B cell (primary cell): ENCODE results near the gene PUM2. TPM values are rescaled to one million over a fixed set of nuclear protein-coding genes. Genes with fewer than 3 reads are reported as not detected.

Experiments
- ATAC-seq: fragments of 200-7000 bp; cut with Tn5 transposase; one replicate; pipeline ENCODE4 v1.10.0; 2021; ENCODE audit warnings: low read depth, mild to moderate bottlenecking, moderate number of reproducible peaks, moderate library complexity
- CTCF ChIA-PET: fragments of 350-600 bp; sonication (Branson Sonifier 250); formaldehyde crosslinking; loops from one replicate; lab custom pipeline; 2021; ENCODE audit warnings: antibody characterized with exemption, inconsistent platforms; lab: Charles Lee
- POLR2A ChIA-PET: fragments of 350-600 bp; sonication (Branson Sonifier 250); formaldehyde crosslinking; loops from one replicate; lab custom pipeline; 2021; ENCODE audit warnings: antibody characterized with exemption; lab: Charles Lee
- DNase-seq: peaks from one replicate; pipeline ENCODE4 v3.0.0; 2013
- H2AFZ ChIP-seq: 2 replicates; pipeline ENCODE4 v1.6.1; 2012; ENCODE audit warnings: mild to moderate bottlenecking, low read depth, low read length; ENCODE audit not compliant: insufficient read depth, poor library complexity, severe bottlenecking
- H3K27ac ChIP-seq, 2 donors: 1 replicate in 1 of 2; 2 replicates in 1 of 2; pipeline ENCODE4 v1.5.1; 2012 to 2013; ENCODE audit warnings: low read length in 2 of 2, mild to moderate bottlenecking in 2 of 2, moderate library complexity in 1 of 2
- H3K27me3 ChIP-seq, 4 experiments: fragments of 200-600 bp in 1 of 4; sonication (generic) in 1 of 4; replicated peaks in 1 of 4; 1 replicate in 2 of 4; 2 replicates in 2 of 4; pipeline versions ENCODE4 v1.6.1 to v1.7.0; 2013 to 2016; ENCODE audit warnings: low read length in 3 of 4, mild to moderate bottlenecking in 2 of 4, mixed read lengths in 1 of 4, moderate library complexity in 1 of 4; ENCODE audit not compliant: insufficient read depth in 4 of 4, control insufficient read depth in 3 of 4; ENCODE audit errors: control extremely low read depth in 1 of 4
- H3K36me3 ChIP-seq, 2 experiments: replicated peaks in 1 of 2; 1 replicate in 1 of 2; 2 replicates in 1 of 2; pipeline versions ENCODE4 v1.6.1 to v1.7.1; 2013; ENCODE audit warnings: low read length in 1 of 2; ENCODE audit not compliant: insufficient read depth in 2 of 2, control insufficient read depth in 1 of 2; ENCODE audit errors: control extremely low read depth in 1 of 2, extremely low read depth in 1 of 2
- H3K4me1 ChIP-seq, 2 donors: fragments of 200-600 bp in 1 of 2; sonication (generic) in 1 of 2; 1 replicate in 1 of 2; 2 replicates in 1 of 2; pipeline versions ENCODE4 v1.5.1 to v1.6.1; 2013 to 2017; ENCODE audit warnings: low read length in 2 of 2; ENCODE audit not compliant: control insufficient read depth in 2 of 2, insufficient read depth in 2 of 2
- H3K4me2 ChIP-seq: replicated peaks from 2 replicates; pipeline ENCODE3; 2012; ENCODE audit warnings: mild to moderate bottlenecking, low read depth, low read length; ENCODE audit not compliant: poor library complexity, severe bottlenecking
- H3K4me3 ChIP-seq, 5 experiments: fragments of 200-600 bp in 1 of 5; sonication (generic) in 1 of 5; 1 replicate in 3 of 5; 2 replicates in 2 of 5; pipeline versions ENCODE4 v1.5.1 to v1.7.0; 2011 to 2016; ENCODE audit warnings: low read length in 4 of 5, mild to moderate bottlenecking in 4 of 5, low read depth in 2 of 5, control low read depth in 1 of 5, moderate library complexity in 1 of 5; ENCODE audit not compliant: insufficient read depth in 1 of 5; ENCODE audit errors: control extremely low read depth in 1 of 5, extremely low read depth in 1 of 5
- H3K79me2 ChIP-seq: fragments of 200-600 bp; sonication (generic); one replicate; pipeline ENCODE4 v1.6.0; 2016; ENCODE audit warnings: low read length; ENCODE audit not compliant: control insufficient read depth, insufficient read depth
- H3K9ac ChIP-seq: fragments of 200-600 bp; sonication (generic); 2 replicates; pipeline ENCODE4 v1.6.1; 2017; ENCODE audit warnings: mild to moderate bottlenecking, low read length, moderate library complexity
- H3K9me3 ChIP-seq, 3 donors: one replicate each; pipeline versions ENCODE4 v1.6.1 to v1.7.1; 2013; ENCODE audit warnings: low read length in 2 of 3; ENCODE audit not compliant: control insufficient read depth in 2 of 3, insufficient read depth in 1 of 3; ENCODE audit errors: control extremely low read depth in 1 of 3
- H4K20me1 ChIP-seq: 2 replicates; pipeline ENCODE4 v1.6.0; 2012; ENCODE audit warnings: mild to moderate bottlenecking, low read length; ENCODE audit not compliant: insufficient read depth, control insufficient read depth, poor library complexity, severe bottlenecking
- H3K27ac Mint-ChIP-seq: one replicate; pipeline ENCODE4 v1.8.0; 2021; ENCODE audit warnings: mixed read lengths
- H3K27me3 Mint-ChIP-seq: one replicate; pipeline ENCODE4 v1.8.0; 2021; ENCODE audit warnings: mixed read lengths
- H3K4me1 Mint-ChIP-seq: one replicate; pipeline ENCODE4 v1.8.0; 2021; ENCODE audit warnings: mixed read lengths
- H3K4me3 Mint-ChIP-seq: one replicate; pipeline ENCODE4 v1.8.0; 2021; ENCODE audit warnings: mixed read lengths
- H3K9me3 Mint-ChIP-seq: one replicate; pipeline ENCODE4 v1.8.0; 2022; ENCODE audit warnings: mixed read lengths; ENCODE audit not compliant: insufficient read depth
- CTCF ChIP-seq: fragments of 200-600 bp; IDR thresholded peaks from one replicate; pipeline ENCODE4 v1.8.0; 2022; ENCODE audit warnings: antibody characterized with exemption, mild to moderate bottlenecking
- EZH2 ChIP-seq: IDR thresholded peaks from 2 replicates; pipeline ENCODE4 v1.6.1; 2012; ENCODE audit warnings: borderline replicate concordance, low read depth, mild to moderate bottlenecking, moderate library complexity, low read length; ENCODE audit not compliant: insufficient read depth, poor library complexity, severe bottlenecking
- WGBS: methylation state at CpG from one replicate; pipeline ENCODE4 v1.1.5; 2013; ENCODE audit warnings: missing lambda C conversion rate; ENCODE audit not compliant: insufficient coverage; 5-methylcytosine and 5-hydroxymethylcytosine counted together
- intact Hi-C: fragments of 100-400 bp; cut with micrococcal nuclease; formaldehyde crosslinking; loops from one replicate; pipeline ENCODE4 v1.10.0; 2022
- polyA plus RNA-seq: library from polyadenylated mRNA; depleted of rRNA; stranded (reverse); fragments of >200 nt; gene quantifications from 2 replicates; pipeline ENCODE4 v1.2.3, GENCODE V29; 2012
- total RNA-seq, 2 donors: library from RNA; stranded (reverse); fragments of 120-200 nt in 1 of 2; gene quantifications; 1 replicate in 1 of 2; 2 replicates in 1 of 2; pipeline versions ENCODE4 v1.2.3 to v1.2.4, GENCODE V29; 2013 to 2022

The PUM2 gene
- total and polyA plus RNA-seq, 2 donors (not counting 1 experiment from before 2014, with no cell fraction given): 21.1 to 151 TPM

GRCh38 chr2:20400306-20400705 is 49.7 kb upstream of the PUM2 start:
- POLR2A ChIA-PET: no interaction called here
- Mint-ChIP-seq H3K27me3 (peaks cover 13% of the 10 kb centered on the region), H3K4me1 (no peaks in the 10 kb centered on the region), H3K27ac (no peak overlapping the region), H3K4me3 (no peak overlapping the region), H3K9me3 (no peaks in the 10 kb centered on the region)
- no peak for DNase-seq
- no peak overlapping the region for H3K27ac ChIP-seq
- no peaks in the 10 kb centered on the region for H4K20me1 ChIP-seq
- no peaks in the 10 kb centered on the region for H3K4me1 ChIP-seq
- no peak overlapping the region for H3K4me3 ChIP-seq
- no CpG with 5 or more reads among the region's 1 CpG for WGBS
- H3K9ac ChIP-seq: no peak overlapping the region
- no peak for ATAC-seq
- H3K36me3 ChIP-seq: no peaks in the 10 kb centered on the region
- peaks cover 0 to 6% (median under 1%) of the 10 kb centered on the region in 4 experiments for H3K27me3 ChIP-seq
- CTCF ChIA-PET: interaction anchor here (0.9 to 1.1 kb wide), 2 partner anchors 11 to 74 kb away, joined by 3 to 4 read pairs; no protein-coding TSS in a partner anchor
- intact Hi-C loops: no loop called here
- no peaks in the 10 kb centered on the region for H3K79me2 ChIP-seq
- no peak overlapping the region for H2AFZ ChIP-seq
- no peaks in the 10 kb centered on the region for H3K9me3 ChIP-seq
- no peak for TF ChIP-seq EZH2
- no peak for TF ChIP-seq CTCF
- no peak overlapping the region for H3K4me2 ChIP-seq

- CTCF ChIA-PET: interaction anchor here (1.3 to 2.1 kb wide), 2 partner anchors 12 to 243 kb away, joined by 3 to 4 read pairs; no protein-coding TSS in a partner anchor
- no peak for TF ChIP-seq EZH2
- TF ChIP-seq CTCF: no peak
- no peak overlapping the region for H3K27ac ChIP-seq
- no peaks in the 10 kb centered on the region for H3K9me3 ChIP-seq
- DNase-seq (no peak), ATAC-seq (no peak)
- Mint-ChIP-seq H3K27ac (no peak overlapping the region), H3K4me1 (no peaks in the 10 kb centered on the region), H3K4me3 (no peak overlapping the region), H3K27me3 (peaks cover 21% of the 10 kb centered on the region), H3K9me3 (no peaks in the 10 kb centered on the region)
- POLR2A ChIA-PET: interaction anchor here (0.6 kb wide), 1 partner anchor 50 kb away, joined by 4 read pairs; no protein-coding TSS in a partner anchor
- no peaks in the 10 kb centered on the region for H3K36me3 ChIP-seq
- no peaks in the 10 kb centered on the region for H3K79me2 ChIP-seq
- H3K4me3 ChIP-seq: no peak overlapping the region
- WGBS: 89% methylated on average over 1 of the region's 7 CpGs
- H3K4me2 ChIP-seq: no peak overlapping the region
- H4K20me1 ChIP-seq: no peaks in the 10 kb centered on the region
- no peak overlapping the region for H2AFZ ChIP-seq
- no peak overlapping the region for H3K9ac ChIP-seq
- H3K27me3 ChIP-seq: peaks cover 0 to 6% (median under 1%) of the 10 kb centered on the region in 4 experiments
- no peaks in the 10 kb centered on the region for H3K4me1 ChIP-seq
- intact Hi-C loops: no loop called here
Observed at GRCh38 chr2:20398956-20399567, 48.4 kb upstream of the PUM2 start.
